ENCODE results near the gene CES4A.
"Not testable (repeated sequence)": the region's sequence is repeated elsewhere in the genome, so short reads cannot be mapped to it uniquely, and the experiment has no call there.

Gene CES4A

GRCh38 chr16:66988197-66988788 is at the start of gene CES4A:
TSS of gene CES4A (plus strand) at chr16:66988589. CDS start at chr16:66988773, 184 bp downstream.
- no peak for DNase-seq

GRCh38 chr16:66939366-66939765 is 49.0 kb upstream of the CES4A start:
- DNase-seq = no peak

- no peak for DNase-seq
These were observed 48.2 kb upstream of the CES4A start for GRCh38 chr16:66940236-66940635.

GRCh38 chr16:66942981-66943380 is 45.4 kb upstream of the CES4A start:
- DNase-seq = no peak

GRCh38 chr16:66943426-66944053 is 44.8 kb upstream of the CES4A start:
- no peak for DNase-seq

GRCh38 chr16:66944054-66944441 is 44.3 kb upstream of the CES4A start:
- DNase-seq = no peak

- not testable (repeated sequence) for DNase-seq
These were observed 43.4 kb upstream of the CES4A start for GRCh38 chr16:66944971-66945370.

GRCh38 chr16:66945939-66946338 is 42.5 kb upstream of the CES4A start:
- DNase-seq = no peak

GRCh38 chr16:66946541-66946940 is 41.8 kb upstream of the CES4A start:
- no peak for DNase-seq

- no peak for DNase-seq
These were observed 41.5 kb upstream of the CES4A start for GRCh38 chr16:66946974-66947301.

GRCh38 chr16:66947302-66948065 is 40.9 kb upstream of the CES4A start:
- peak; percentile 85 for DNase-seq

GRCh38 chr16:66948134-66948836 is 40.1 kb upstream of the CES4A start:
- DNase-seq = no peak

GRCh38 chr16:66948837-66949225 is 39.6 kb upstream of the CES4A start:
- no peak for DNase-seq

- DNase-seq = no peak
These were observed 38.9 kb upstream of the CES4A start for GRCh38 chr16:66949472-66949871.

GRCh38 chr16:66950437-66950836 is 38.0 kb upstream of the CES4A start:
- DNase-seq = no peak

- DNase-seq = no peak
These were observed 37.2 kb upstream of the CES4A start for GRCh38 chr16:66950971-66951790.

- no peak for DNase-seq
These were observed 35.8 kb upstream of the CES4A start for GRCh38 chr16:66952430-66953110.

GRCh38 chr16:66953462-66954096 is 34.8 kb upstream of the CES4A start:
- no peak for DNase-seq

GRCh38 chr16:66954097-66954659 is 34.2 kb upstream of the CES4A start:
- peak; percentile 74 for DNase-seq

GRCh38 chr16:66955363-66956153 is 32.8 kb upstream of the CES4A start:
- DNase-seq = not testable (repeated sequence)

- not testable (repeated sequence) for DNase-seq
These were observed 32.3 kb upstream of the CES4A start for GRCh38 chr16:66956154-66956457.
